Inferior parietal cortex (tissue), 1 donor: ENCODE results near the gene TMEM106C.
A peak's percentile ranks its signal among the peaks of the same experiment; 100 is the strongest.

ENCODE experiments used
- DNase-seq: peaks from one replicate; pipeline ENCODE4 v3.0.0-alpha.2; 2016; ENCODE audit errors: extremely low spot score

Gene TMEM106C

DNA sequence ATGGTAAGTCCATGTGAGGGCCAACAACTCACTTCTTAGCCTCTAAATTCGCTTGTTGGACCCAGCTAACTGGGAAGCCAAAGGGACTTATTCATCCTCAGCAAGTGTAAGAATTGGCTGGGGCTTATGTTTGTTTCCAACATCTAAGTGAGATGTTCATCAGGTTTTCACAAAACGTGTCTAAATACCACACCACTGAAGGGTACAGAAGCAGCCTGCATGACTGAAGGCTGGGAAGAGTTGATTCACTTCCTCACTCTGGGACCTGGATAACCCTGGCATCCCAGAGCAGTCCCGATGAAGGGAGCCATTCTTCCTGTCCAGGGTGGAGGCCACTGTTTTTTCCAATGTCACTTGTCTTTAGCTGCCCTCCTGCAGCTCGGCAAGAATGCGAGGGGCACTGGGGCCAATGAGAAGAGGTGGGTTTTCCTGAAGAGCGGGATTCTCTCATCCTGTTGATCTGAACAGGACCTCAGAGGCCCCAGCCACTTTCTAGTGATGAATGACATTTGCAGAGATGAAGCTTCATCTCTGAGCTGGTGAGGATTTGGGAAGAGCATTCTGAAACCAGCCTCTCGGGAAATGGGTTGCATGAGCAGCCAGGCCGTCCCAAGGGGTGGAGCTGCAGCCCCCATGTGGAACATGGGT lies 53.1 kb downstream of the TMEM106C start:
- no peak for DNase-seq

DNA sequence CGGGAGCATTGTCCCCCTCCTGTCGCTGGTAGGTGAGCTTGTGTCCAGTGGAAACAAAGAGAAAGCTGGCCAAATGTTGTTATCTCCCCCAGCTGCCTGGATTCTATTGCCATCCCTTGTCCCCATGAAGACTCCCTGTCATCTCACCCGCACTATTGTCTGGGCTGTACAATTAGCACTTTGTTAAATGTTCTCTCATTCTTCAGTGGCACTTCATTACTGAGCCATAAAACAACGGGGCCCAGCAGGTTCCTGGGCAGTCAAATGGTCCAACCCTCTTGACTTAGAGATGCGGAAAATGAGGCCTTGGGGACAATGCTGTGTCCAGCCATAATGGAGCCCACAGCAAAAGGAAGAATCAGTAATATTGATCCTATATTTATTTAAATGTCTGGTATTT lies 54.1 kb downstream of the TMEM106C start:
- peak; percentile 54 for DNase-seq

DNA sequence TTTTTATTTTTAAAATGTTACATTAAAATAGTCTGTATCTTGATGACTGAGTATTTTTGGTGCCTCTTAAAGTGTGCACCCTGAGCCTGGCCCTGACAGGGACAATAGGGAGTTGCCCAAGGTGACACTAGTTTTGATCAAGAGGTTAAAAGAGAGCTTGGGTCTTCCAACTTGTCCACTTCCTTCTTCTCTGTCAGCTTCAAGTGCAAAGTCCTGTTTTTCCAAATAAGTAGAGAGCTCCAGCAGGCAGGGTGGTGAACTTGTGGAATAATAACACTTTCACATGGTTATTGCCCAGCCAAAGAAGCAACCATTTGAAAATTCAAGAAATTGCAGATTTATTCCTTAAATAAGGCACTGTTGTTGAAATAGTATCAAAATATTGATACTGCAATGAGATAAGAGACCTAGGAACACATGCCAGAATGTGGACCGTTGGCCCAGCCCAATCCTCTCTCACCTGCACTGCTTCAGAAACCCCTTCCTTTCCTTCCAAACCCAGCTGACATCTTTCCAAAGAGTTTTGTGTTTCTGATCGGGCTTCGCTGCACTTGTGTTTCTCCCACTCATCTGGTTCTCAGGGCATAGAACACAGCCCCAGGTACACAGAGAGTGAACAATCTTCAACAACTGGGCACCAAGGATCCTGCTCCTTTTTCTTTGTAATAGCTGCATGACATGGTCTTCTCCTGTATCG lies 54.7 kb downstream of the TMEM106C start:
- no peak for DNase-seq
